ENCODE data around the gene CCS.
"Not testable (repeated sequence)": the region's sequence is repeated elsewhere in the genome, so short reads cannot be mapped to it uniquely, and the experiment has no call there.

CCS gene

GRCh38 chr11:66581261-66581660 lies 11.7 kb upstream of the CCS start:
- TF ChIP-seq, protein P1, sequence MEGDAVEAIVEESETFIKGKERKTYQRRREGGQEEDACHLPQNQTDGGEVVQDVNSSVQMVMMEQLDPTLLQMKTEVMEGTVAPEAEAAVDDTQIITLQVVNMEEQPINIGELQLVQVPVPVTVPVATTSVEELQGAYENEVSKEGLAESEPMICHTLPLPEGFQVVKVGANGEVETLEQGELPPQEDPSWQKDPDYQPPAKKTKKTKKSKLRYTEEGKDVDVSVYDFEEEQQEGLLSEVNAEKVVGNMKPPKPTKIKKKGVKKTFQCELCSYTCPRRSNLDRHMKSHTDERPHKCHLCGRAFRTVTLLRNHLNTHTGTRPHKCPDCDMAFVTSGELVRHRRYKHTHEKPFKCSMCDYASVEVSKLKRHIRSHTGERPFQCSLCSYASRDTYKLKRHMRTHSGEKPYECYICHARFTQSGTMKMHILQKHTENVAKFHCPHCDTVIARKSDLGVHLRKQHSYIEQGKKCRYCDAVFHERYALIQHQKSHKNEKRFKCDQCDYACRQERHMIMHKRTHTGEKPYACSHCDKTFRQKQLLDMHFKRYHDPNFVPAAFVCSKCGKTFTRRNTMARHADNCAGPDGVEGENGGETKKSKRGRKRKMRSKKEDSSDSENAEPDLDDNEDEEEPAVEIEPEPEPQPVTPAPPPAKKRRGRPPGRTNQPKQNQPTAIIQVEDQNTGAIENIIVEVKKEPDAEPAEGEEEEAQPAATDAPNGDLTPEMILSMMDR (conservative IDR thresholded peaks at IDR 0.05; ENCODE audit: low read depth, low read length) = no peak
- H3K4me3 ChIP-seq (ENCODE audit: low read length) = no peak overlapping the region
- DNase-seq (ENCODE audit: low read depth) = no peak

GRCh38 chr11:66582565-66583147 lies 10.3 kb upstream of the CCS start:
- H3K4me3 ChIP-seq (ENCODE audit: low read length); DNase-seq (ENCODE audit: low read depth): not testable (repeated sequence)

GRCh38 chr11:66585447-66585846 lies 7.5 kb upstream of the CCS start:
- not testable (repeated sequence) for DNase-seq (ENCODE audit: low read depth); H3K4me3 ChIP-seq (ENCODE audit: low read length)

- no peak for DNase-seq (ENCODE audit: low read depth)
- TF ChIP-seq, protein P1 (conservative IDR thresholded peaks at IDR 0.05; ENCODE audit: low read depth, low read length) = no peak
- H3K4me3 ChIP-seq (ENCODE audit: low read length) = no peak overlapping the region
Observed at GRCh38 chr11:66586136-66586535, 6.8 kb upstream of the CCS start.

- not testable (repeated sequence) for H3K4me3 ChIP-seq (ENCODE audit: low read length); DNase-seq (ENCODE audit: low read depth)
Observed at GRCh38 chr11:66589315-66589714, 3.7 kb upstream of the CCS start.

GRCh38 chr11:66589996-66590675 lies 2.8 kb upstream of the CCS start:
- no peak for DNase-seq (ENCODE audit: low read depth)
- TF ChIP-seq, protein P1 (conservative IDR thresholded peaks at IDR 0.05; ENCODE audit: low read depth, low read length) = no peak
- H3K4me3 ChIP-seq (ENCODE audit: low read length) = no peak overlapping the region

- no peak overlapping the region for H3K4me3 ChIP-seq (ENCODE audit: low read length)
- TF ChIP-seq, protein P1 (conservative IDR thresholded peaks at IDR 0.05; ENCODE audit: low read depth, low read length) = no peak
- DNase-seq (ENCODE audit: low read depth) = no peak
Observed at GRCh38 chr11:66591175-66591574, 1.8 kb upstream of the CCS start.

DNA sequence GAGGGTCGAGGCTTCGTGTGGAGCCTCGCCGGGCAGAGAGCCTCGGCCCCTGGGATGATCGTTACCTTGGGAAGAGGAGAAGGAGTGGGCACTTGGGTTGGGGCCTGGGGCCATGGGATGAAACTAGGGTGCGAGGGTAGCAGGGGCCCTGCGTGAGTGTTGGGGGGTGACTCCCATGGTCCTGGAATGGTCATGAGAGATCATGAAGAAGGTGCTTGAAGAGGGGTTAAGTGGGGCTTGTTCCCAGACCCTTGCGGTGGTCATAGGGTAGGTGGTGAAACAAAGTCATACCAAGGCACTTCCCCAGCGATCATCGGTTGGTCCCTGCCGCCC lies 284 bp downstream of the CCS start:
- DNase-seq (ENCODE audit: low read depth) = no peak
- TF ChIP-seq, protein P1 (conservative IDR thresholded peaks at IDR 0.05; ENCODE audit: low read depth, low read length) = no peak
- peak overlapping the region; percentile 64 for H3K4me3 ChIP-seq (ENCODE audit: low read length)

DNA sequence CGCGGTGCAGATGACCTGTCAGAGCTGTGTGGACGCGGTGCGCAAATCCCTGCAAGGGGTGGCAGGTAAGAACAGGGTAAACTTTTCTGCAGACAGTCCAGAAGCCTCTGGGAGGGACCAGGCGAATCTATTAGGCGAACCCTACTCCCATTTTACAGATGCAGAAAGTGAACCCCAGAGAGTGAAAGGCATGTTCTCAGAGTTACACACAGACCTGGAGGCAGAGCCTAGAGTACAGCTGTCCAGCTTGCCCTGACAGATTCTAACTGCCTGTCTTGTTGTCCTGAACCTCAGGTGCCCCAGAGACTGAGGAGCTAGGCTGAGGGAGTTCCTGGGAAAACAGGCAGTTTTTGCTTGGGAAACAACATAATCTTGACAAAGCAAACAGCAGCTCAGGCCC lies 665 bp downstream of the CCS start:
- no peak for DNase-seq (ENCODE audit: low read depth)
- TF ChIP-seq, protein P1 (conservative IDR thresholded peaks at IDR 0.05; ENCODE audit: low read depth, low read length) = no peak
- H3K4me3 ChIP-seq (ENCODE audit: low read length) = peak overlapping the region; percentile 64
